ENCODE measurements around the gene ALG14.
A peak's percentile ranks its signal among the peaks of the same experiment; 100 is the strongest.
"Not testable (repeated sequence)": the region's sequence is repeated elsewhere in the genome, so short reads cannot be mapped to it uniquely, and the experiment has no call there.

The ALG14 gene, protein sequence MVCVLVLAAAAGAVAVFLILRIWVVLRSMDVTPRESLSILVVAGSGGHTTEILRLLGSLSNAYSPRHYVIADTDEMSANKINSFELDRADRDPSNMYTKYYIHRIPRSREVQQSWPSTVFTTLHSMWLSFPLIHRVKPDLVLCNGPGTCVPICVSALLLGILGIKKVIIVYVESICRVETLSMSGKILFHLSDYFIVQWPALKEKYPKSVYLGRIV

GRCh38 chr1:95072532-95073419 is at the start of gene ALG14:
ALG14 (minus strand) TSS chr1:95072951; CDS start chr1:95072898, 53 bp downstream.
- DNase-seq (ENCODE audit: low read depth) = peak; percentile 89

DNA sequence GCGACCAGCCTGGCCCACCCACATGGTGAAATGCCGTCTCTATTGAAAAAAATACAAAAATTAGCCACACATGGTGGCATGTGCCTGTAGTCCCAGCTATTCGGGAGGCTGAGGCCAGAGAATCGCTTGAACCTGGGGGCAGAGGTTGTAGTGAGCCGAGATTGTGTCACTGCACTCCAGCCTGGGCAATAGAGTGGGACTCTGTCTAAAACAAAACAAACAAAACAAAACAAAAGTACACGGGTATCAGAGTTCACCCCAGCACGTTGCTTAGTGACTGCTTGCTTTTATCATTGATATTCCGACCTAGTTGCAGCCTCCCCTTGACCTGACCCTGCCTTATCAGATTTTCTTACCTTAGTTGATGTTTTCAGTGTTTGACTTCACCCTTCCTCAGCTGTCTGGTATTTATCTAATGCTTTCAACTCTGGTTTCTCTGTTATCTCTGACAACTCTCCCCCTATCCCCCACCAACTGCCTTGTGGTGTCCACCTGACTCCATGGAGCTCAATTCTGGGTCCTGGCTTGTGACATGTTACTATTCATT is 49.5 kb upstream of the ALG14 start:
- DNase-seq (ENCODE audit: low read depth) = no peak

DNA sequence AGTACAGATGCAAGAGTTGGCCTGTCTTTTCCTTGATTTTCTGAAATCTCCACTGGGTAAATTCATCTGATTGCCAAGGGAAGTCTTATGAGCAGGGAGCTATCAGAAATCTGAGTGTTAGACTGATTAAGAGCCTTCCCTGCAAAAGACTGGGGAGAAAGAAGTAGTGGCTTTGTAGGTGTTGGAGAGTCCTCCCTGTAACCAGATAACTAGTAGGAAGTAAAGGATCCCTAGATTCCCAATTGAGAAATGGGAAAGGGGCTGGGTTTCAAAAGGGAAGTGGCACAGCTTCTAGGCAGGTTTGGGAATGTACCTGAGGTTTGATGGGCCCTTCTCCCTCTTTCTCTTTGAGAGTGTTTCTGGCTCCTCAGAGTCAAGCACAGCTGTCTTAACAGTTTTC is 46.5 kb upstream of the ALG14 start:
- no peak for DNase-seq (ENCODE audit: low read depth)

DNA sequence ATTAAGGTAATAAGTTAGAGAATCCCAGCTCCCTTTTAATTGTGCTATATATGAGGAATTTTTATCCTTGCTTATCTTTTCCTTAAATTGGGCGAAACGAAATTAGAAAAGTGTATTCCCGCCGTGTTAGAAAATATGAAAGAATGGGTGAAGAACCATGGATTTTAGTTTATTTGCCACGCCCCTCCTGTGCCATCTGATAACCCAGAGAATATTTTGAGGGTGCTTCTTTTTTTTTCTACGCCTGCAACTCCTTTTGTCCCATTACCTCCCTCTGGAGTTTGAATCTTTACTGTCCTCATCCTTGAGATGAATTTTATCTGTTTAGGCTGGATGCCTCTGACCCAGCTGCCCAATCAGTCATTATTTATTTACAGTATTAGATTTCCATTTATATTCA is 46.0 kb upstream of the ALG14 start:
- no peak for DNase-seq (ENCODE audit: low read depth)

DNA sequence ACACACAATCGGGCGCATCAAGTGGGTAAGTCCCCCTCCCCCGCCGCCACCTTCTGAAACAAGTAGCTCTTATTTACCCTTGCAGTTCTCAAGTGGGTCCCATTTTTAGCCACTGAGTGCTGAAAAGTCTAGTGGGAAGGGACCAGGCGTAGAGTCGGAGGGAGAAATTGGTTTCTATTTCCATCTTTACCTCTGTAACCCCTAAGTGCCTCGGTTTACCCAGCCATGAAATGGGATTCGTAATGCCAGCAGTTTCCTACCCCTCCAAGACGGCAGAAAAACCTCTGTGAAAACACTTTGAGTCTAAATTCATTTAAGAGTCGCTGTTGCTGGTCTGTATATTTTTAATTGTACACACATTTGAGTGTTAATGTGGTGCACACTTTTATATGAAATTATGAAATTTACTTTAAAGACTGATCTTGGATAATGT is 45.3 kb upstream of the ALG14 start:
- DNase-seq (ENCODE audit: low read depth) = peak; percentile 1

- DNase-seq (ENCODE audit: low read depth) = peak; percentile 26
Observed at GRCh38 chr1:95117207-95118066, 44.7 kb upstream of the ALG14 start, which contains the start of gene TLCD4. TLCD4 (plus strand) TSS chr1:95117355; CDS start chr1:95143902, 26,547 bp downstream.

DNA sequence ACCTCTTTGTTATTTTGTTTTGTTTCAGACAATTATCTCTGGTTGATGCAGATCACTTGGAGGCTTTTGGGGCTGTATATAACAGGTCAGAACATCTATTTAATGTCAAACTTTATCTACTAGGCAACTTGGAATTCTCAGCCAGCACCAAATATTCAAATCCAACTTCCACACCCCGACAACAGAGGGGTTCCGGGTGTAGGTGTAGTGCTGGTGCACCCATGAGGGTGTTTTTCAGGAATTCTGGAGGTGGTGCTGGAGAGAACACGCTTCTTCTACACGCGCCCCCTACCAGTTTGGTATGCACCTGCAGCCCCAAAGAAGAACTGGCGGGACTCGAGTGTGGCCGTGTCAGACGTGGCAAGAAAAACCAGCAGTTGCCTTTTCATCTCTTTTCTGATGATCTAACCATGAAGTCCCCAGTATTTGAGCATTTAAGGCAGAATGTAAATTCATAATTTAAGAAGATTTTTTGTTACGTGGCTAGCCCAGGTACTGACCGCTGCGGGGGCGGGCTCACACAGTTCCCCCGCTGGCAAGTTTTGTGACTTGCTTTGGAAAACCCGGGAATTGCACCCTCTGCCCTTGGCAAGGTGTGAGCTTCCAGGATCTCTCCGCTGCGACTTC is 43.9 kb upstream of the ALG14 start:
- peak; percentile 39 for DNase-seq (ENCODE audit: low read depth)

GRCh38 chr1:95115708-95116137 is 43.0 kb upstream of the ALG14 start:
- no peak for DNase-seq (ENCODE audit: low read depth)

DNA sequence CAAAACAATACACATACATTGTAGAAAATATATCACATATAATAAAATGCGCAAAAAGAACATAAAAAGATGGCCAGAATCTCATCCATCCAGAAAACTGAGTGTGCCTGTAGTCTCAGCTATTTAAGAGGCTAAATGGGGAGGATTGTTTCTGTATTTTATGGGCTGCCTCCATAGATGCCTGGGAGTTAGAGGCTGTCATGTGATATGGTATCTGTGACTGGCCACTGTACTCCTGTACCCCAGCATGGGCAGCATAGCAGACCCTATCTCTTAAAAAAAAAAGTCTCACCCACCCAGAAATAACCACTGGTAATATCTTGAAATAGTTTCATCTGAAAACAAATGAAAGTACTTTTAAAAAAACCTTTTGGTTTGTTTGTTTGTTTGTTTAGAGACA is 40.9 kb upstream of the ALG14 start:
- DNase-seq (ENCODE audit: low read depth) = no peak

DNA sequence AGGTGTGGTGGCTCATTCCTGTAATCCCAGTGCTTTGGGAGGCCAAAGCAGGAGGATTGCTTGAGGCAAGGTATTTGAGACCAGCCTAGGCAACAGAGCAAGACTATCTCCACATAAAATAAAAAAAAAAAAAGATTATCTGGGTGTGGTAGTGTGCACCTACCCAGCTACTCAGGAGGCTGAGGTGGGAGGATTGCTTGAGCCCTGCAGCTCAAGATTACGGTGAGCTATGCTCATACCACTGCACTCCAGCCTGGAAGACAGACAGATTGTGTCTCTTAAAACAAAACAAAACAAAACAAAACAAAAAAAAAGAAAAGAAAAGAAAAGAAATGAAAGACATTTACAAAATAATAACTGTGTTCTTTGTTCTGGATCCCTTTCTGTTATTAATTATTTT is 38.3 kb upstream of the ALG14 start:
- DNase-seq (ENCODE audit: low read depth) = no peak

DNA sequence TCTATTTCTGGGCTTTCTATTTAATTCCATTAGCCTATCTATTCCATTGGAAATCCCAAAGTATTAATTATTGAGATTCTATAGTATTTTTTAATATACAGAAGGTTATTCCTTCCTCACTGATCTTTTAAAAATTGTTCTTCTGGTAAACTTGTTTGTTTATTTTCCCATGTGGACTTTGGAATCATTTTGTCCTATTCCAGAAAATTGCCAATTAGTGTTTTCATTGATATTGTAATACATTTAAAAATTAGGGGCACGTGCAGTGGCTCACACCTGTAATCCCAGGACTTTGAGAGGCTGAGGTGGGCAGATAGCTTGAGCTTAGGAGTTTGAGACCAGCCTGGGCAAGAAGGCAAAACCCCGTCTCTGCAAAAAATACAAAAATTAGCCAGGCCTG is 36.0 kb upstream of the ALG14 start:
- no peak for DNase-seq (ENCODE audit: low read depth)

GRCh38 chr1:95098196-95098595 is 25.4 kb upstream of the ALG14 start:
- DNase-seq (ENCODE audit: low read depth) = no peak

DNA sequence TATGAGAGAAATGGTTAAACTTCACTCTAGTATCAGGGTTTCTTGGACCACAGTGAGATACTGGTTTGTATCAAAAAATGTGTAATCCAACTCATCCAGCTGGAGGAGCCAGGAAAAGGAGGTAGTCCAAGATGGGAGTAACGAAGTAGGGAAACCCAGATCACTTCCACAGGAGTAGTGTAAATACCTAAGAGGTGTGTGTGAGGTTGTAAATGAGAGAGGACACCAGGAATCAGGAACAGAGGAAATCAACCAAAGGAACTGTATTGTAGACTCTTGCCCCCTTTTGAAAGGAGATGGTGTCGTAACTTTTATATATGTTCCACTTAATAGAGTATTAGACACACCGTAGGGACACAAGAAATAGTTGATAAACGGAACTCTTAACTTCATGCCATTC is 24.7 kb upstream of the ALG14 start:
- no peak for DNase-seq (ENCODE audit: low read depth)

GRCh38 chr1:95096218-95096841 is 23.6 kb upstream of the ALG14 start:
- DNase-seq (ENCODE audit: low read depth) = no peak

GRCh38 chr1:95095833-95096217 is 23.1 kb upstream of the ALG14 start:
- DNase-seq (ENCODE audit: low read depth) = no peak

DNA sequence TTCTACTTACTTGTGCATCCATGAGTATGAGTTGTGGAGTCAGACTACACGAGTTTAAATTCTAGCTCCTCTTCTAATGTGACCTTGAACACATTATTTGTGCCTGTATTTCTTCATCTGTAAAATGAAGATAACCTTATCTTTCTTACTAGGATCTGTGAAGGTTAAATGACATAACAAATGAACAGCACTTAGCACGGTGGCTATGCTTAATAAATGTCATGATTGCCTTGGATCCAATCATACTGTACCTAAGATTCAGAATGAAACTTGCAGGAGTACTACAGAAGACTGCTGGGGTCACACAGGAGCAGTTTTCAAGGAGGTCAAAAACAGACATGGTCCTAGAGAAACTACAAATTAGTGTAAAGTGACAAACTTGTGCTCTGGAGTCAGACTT is 22.2 kb upstream of the ALG14 start:
- no peak for DNase-seq (ENCODE audit: low read depth)

DNA sequence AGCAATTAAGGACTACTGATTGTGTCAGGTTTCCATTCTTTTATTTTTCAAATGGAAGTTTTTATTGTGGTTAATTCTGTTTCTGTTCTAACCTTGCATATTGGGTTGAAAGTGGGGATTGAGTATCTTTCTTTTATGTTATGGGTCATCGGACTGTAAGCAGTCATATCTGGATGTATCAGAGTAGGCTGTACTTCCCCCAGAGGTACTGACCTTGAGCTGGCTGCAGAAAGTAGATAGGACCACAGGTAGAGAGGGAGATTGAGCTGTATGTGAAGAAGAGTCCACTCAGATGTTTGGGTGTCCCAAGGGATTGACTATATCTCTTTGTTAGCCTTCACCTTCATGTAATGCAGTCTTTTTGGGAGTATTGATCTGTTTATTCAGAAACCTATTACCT is 20.5 kb upstream of the ALG14 start:
- DNase-seq (ENCODE audit: low read depth) = no peak

DNA sequence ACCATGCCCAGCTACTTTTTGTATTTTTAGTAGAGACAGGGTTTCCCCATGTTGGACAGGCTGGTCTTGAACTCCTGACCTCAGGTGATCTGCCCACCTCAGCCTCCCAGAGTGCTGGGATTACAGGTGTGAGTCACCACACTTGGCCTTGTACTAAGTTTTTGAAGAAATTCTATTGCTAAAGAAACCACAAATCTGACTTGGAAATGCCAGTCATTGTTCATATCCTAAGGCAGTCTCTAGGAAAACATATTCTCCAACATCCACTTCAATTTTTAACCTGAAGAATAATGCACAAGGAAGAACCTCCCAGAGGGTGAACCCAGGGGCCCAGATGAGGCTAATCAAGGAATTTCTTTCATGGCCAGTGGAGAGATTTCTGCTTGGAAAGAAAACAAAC is 20.1 kb upstream of the ALG14 start:
- DNase-seq (ENCODE audit: low read depth) = not testable (repeated sequence)

- not testable (repeated sequence) for DNase-seq (ENCODE audit: low read depth)
Observed at GRCh38 chr1:95091290-95091689, 18.5 kb upstream of the ALG14 start.

DNA sequence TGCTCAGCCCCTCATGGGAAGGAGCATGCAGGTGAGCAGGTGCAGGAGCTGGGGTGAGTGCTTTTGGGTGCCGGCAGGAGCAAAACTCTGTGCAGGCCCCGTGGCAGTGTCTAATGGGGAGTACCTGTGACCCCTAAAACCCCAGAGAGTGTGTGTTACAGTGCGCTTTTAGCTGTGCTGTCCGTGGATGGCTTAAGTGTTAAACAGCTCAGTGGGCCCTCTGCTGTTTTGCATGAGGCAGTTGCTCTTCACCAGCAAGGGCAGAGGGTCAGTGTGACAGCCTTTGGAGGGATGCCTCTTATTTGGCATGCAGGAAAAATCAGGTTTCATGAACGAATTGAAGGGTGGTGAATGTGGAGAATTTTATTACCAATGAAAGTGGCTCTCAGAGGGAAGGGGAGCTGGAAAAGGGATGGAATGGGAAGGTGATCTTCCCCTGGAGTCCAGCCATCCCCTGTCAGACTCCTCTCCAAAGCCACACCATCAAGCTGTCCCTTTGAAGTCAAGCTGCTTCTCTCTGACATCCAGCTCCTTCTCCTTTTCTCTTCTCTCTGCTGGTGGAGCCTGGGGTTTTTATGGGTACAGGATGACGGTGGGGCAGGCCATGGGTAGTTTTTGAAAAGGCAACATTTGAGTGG is 17.0 kb upstream of the ALG14 start:
- no peak for DNase-seq (ENCODE audit: low read depth)

- no peak for DNase-seq (ENCODE audit: low read depth)
Observed at GRCh38 chr1:95088303-95088702, 15.6 kb upstream of the ALG14 start.
